T-helper 2 cell treated with Interferon-gamma antibody and Interleukin-4, amounts not matched to agents 100 ng/mL and 5 ng/mL, for 36 hours (primary cell): ENCODE results near the gene RUNX1. TPM values are rescaled to one million over a fixed set of nuclear protein-coding genes. Genes with fewer than 3 reads are reported as not detected.

Experiments
- intact Hi-C: fragments of 100-400 bp; cut with micrococcal nuclease; formaldehyde crosslinking; loops from one replicate; pipeline ENCODE4 v1.15.1; 2023
- total RNA-seq: library from RNA; stranded (reverse); gene quantifications from 2 replicates; pipeline ENCODE4 v1.2.3, GENCODE V29; 2022

The RUNX1 gene
- total RNA-seq, 1 donor from 2014 or later, result 84.3 TPM

DNA sequence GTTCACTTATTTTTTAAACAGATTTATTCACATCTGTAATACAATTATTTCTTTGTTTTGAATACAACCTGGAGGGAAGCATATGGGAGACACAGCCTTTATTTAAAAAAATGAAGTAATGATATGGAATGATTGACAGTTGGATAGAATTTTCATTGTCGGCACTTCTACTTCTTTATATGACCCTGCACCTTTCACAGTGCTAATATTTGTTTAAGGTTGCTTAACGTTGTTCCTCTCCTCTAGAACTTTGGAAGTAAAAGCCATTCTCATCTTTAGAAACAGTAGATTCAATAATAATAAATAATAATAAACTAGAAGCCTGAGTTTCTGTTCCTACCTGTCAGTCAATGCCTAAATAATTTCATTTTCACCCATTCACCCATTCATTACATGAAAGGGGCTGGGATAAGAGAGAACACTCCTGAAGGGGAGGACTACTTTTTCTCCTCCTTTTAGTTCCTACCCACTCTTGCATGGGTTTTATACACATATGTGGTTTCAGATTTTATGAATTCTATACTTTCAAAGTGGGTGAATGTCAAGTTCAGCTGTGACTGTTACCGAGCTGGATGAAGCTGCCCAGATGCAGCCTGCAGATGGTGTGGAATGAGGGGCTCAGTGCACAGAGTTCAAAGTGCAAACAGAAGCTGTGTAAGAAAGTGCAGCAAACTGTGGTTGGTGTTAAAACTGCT is 9.4 kb downstream of the RUNX1 start:
- intact Hi-C loops, result loop anchor here (10.0 kb wide), 2 partner anchors 295 to 485 kb away; no protein-coding TSS in a partner anchor

DNA sequence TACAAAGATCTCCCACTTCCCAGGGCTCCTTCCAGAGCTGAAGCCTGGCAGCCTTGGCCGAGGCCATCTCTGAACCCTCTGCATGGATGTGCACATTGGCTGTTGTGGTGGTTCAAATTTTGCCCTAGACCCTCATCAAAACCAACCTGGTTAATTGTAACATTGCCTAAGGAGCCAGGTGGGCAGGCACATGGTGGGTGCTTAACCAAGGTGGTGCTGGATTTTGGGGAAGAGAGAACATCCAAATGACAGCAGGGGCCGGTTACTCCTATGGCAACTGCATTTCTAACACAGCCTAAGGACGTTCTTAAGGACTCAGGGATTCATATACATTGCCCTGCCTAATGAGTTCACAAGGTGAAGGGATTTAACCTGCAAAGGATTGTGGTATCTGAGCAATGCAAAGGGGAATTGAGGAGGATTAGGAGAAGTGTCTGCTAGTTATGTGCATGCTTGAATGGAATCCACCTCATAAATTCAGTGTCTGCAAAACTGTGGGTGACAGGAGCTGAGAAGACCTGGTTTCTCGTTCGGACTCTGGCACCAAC is 10.3 kb downstream of the RUNX1 start:
- intact Hi-C loops, result no loop called here

DNA sequence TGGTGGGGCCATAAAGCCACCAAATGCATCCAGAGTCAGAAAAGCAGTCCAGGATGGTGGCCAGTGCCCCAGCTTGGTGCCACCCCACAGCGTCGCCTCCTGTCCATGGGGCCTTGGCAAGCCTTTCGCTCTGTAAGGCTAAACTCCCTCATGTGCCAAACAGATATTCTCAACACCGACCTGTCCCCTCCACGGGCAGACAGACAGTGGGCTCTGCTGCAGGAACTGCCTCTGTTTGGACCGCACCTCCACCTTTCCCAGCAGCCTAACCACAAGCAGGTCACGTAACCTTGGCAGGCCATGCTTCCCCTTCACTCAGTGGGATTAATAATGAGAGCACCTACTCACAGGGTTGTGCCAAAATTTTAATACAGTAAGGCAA is 11.7 kb downstream of the RUNX1 start:
- intact Hi-C loops, result loop anchor here (1.0 kb wide), 1 partner anchor 8 kb away; no protein-coding TSS in a partner anchor

DNA sequence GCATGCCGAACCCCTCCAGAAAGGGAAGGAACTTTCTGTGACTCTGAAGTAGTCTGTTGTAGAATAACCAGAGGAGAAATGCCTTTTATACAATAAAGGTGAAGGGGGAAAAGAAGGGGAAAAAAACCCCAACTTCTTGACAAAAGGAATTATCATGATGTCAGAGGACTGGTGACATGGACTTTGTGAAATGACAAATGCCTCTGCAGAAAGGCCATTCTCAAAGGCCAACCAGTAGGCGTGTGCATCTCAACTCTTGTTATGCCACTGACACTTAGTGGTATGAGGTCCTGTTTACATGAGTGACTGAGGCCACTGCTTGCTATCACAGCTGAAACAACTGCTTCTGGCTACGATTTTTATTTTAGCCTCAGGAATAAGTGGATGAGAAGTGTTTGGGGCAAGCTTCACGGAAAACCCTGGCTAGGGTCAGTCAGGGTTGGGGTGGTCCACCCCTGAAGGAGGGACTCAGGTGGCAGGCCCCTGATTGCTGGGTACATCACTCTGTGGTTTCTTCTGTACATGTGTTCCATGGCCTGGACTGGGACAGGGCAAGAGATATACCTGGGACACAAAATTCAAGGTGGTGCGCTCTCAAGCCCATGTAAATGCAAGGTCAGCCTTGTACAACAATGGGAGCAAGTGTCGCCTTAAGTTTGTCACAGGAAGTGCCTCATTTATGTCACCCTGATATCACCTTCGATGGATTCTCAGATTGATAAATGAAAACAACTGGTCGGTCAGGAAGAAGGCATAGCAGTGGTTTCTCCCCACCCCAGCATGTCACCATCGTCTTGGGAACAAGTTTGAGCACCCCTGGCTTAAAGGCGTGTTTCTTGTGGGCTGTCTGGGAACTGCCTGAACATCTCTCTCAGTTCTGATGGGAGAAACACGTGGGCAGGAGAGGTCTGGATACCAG is 12.4 kb downstream of the RUNX1 start:
- intact Hi-C loops, result loop anchor here (1.0 kb wide), 1 partner anchor 7 kb away; no protein-coding TSS in a partner anchor

DNA sequence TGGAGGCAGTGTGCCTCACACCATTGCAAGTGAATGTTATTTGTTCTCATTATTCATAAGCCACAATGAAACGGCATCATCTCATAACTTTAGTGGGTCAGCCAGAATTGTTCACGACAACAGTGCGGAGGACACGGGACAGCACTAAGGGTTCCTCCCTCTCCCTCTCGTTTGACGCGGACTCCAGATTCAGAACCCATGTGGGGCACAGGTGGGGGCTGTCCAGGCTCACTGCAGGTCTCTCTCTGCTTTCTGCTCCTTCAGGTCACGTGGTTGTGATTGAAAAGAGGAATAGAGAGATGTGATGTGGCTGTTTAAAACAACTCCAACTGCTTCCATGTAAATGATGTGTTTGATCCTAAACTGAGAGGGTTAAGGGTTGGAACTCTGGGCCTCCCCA is 13.5 kb downstream of the RUNX1 start:
- intact Hi-C loops, result no loop called here

DNA sequence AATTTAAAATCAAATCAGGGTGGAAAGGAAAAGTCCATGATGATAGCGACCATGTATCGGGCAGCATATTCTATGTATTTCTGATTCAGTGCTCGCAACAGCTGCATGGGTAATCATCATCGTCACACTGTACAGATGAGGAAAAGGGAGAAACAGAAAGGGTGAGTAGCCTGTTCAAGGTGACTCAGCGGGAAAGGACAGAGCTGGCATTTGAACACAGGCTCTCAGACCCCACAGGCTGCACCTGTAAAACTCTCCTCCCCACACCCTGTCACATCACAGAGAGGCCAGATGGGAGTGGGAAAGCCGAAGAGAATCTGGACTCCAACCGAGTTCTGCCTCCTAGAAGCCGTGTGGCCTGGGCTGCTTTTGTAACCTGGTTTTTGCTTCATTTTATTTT is 14.0 kb downstream of the RUNX1 start:
- intact Hi-C loops, result no loop called here

DNA sequence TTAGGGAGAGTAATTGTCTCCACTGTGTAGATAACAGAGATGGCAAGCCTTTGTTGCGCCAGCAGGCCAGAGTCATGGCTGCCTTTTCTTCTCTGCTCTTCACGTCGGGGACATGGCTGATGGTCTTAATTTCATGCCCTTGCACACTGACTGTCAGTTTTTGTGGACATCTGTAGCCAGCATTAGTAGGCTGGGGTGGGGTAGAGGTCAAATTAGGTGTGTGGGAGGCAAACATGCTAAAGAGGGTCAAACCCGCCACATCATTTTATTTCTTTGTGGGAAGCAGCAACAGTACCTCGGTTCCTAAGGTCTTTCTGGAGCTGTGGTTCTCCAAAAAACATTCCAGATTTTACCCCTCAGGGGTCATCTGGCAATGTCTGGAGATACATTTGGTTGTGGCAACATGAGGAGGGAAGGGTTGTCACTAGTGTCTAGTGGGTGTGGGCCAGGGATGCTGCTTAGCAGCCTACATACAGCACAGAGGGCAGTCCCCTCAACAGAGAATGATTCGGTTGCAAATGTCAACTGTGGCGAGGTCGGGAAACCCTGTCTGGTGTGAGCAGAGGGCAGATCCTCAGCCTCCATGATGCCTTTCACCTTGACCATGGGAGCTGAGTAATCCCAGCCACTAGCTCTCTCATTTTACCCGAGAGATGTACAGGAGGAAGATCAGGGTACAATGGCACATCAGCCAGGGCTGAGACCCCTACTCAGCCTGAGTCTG is 14.7 kb downstream of the RUNX1 start:
- intact Hi-C loops, result no loop called here

DNA sequence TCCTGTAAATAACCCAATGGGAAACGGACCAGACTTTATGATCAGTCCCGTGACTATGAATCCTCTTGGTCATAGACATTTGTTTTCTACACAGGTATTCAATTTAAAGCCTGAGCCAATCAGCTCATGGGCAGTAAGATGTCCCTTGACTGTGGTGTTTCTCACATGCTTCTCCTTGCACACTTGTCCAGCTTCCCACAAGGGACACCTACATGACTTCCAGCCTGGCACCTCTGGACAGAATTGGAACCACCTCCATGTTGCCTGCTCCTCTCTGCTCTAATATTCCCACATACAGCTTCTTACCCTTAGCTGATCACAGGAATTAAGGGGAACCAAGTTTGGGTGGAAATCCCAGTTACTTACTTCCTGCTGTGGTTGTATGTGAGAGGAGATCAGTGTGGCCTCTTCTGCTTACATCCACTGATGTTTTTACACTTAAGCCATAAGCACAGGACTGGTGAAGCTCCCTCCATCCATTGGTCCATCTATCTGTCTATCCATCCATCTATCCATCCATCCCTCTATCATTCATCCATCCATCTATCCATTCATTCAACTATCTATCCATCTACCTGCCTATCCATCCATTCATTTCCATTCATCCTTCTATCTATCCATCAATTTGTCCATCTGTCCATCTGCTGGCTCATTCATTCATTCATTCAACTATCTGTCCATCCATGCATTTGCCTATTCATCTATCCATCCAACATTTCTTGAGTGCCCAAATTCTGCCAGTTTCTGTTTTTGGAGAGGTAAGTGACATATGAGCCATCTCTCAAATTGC is 16.4 kb downstream of the RUNX1 start:
- intact Hi-C loops, result no loop called here

DNA sequence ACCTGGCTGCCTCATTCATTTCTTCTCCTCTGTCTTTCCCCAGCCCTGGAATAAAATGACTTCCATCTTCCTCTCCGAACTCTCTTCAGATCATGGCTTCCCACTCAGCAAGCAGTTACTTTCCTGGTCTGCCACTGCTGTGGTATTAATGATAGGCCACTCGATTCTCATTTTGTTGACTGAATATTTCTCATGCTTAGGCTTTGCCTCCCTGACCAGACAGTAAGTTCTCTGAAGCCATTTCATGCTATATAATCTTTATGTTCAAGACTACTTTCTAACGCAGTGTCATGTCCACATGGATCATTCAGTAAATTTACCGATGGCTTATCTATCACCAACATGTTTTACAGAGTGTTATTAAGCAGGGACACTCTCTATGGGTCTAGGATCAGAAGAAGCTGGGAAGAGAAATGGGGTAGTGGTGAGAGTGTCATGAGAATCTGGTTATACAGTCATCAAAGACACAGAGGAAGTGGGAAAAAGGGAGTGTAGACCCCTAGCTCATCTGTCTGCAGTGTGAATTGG is 20.6 kb downstream of the RUNX1 start:
- intact Hi-C loops, result no loop called here

DNA sequence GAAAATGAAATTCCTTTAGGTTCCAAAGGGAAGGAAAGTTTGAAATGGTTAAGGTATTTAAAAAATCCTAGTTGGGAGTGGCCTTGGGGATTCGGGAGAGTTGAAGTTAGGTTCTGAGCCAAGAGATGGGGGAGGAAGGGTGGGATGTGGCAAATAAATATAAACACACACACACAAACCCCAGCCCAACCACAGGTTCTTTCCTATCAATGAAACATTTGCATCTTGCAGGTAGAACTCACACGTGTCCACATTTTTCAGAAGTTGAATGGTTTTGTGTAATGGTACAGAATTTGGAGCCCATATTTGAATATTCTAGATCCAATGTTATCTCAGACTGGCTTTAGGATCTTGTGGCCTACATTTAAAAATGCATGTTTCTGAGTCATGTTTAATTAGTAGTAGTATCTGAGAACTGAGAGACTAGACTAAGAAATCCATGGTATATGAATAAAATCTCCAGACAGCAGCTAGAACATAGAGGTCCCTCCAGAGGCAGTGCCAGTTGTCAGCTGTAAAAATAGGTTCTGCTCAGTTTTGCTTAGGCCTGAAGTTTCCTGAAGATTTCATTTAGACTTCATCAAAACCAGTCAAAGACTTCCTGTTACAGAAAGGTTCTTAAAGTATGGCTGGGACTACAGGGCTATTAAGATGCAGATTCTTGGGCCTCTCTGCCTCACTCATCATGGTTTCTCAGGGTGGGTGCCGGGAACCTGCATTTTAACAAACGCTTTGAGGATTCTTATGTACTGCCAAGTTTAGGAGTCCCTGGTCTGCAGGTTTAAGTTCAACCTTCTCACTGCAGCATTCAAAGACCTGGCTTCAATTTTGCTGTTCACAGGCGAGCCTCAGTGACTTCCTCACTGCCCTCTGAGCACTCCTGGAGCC is 21.3 kb downstream of the RUNX1 start:
- intact Hi-C loops, result loop anchor here (1.0 to 2.0 kb wide), 3 partner anchors 20 to 53 kb away; no protein-coding TSS in a partner anchor

DNA sequence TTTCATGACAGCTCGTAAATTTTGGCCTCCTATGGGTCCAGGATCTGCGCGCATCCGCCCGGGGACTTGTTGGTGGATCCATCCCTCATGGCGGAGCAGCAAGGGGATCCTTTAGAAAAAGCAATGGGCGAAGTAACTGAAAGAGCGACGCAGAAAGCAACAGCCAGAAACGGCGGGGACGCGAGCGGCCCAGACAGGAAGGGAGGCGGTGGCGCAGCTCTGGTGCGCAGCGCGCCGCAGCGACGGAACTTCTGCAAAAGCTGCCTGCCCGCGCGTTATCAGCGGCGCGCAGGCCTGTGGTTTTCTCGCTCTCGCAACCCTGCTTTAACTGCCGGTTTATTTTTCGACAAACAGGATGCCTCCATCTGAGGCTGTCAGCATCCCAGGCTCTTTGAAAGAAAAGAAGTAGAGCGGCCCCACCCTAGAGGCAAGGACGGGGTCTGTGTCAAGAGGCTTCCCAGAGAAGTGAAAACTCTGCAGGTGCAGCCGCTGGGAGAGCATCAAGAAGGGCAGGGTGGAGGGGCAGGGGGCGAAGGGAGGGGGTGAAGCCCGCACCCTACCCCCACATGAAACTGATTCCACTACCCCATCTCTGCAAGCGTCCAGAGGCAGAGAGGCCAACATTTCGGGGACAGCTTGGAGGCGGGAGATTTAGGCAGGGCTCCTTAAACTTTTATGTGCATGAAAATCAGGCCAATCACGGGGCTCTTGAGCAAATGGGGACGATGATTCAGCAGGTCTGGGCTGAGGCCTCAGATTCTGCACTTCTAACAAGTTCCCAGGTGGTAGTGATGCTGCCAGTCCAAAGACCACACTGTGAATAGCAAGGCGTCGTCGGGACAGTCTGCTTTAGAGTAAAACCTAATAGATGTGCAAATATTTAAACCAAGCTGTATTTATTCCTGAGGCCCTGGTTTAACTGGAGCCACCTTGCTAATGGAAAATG is 22.2 kb downstream of the RUNX1 start:
- intact Hi-C loops, result loop anchor here (1.0 to 2.0 kb wide), 7 partner anchors 18 to 200 kb away; no protein-coding TSS in a partner anchor

DNA sequence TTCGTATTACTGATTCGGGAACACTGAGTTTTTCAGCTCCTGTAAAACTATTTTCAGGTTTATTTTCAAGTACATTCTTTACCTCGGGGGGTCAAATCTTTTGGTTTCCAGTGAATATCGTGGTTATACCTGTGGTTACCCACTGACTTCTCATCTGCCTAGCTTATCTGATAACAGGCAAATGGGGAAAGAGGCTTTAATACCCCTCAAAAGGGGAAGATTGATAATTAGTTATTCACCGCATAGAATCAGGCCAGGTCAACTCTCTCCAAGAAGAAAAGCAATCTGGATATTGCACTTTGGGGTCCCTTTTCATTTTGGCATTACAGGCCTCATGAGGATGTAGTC is 23.0 kb downstream of the RUNX1 start:
- intact Hi-C loops, result loop anchor here (1.0 to 2.0 kb wide), 5 partner anchors 19 to 201 kb away; no protein-coding TSS in a partner anchor

DNA sequence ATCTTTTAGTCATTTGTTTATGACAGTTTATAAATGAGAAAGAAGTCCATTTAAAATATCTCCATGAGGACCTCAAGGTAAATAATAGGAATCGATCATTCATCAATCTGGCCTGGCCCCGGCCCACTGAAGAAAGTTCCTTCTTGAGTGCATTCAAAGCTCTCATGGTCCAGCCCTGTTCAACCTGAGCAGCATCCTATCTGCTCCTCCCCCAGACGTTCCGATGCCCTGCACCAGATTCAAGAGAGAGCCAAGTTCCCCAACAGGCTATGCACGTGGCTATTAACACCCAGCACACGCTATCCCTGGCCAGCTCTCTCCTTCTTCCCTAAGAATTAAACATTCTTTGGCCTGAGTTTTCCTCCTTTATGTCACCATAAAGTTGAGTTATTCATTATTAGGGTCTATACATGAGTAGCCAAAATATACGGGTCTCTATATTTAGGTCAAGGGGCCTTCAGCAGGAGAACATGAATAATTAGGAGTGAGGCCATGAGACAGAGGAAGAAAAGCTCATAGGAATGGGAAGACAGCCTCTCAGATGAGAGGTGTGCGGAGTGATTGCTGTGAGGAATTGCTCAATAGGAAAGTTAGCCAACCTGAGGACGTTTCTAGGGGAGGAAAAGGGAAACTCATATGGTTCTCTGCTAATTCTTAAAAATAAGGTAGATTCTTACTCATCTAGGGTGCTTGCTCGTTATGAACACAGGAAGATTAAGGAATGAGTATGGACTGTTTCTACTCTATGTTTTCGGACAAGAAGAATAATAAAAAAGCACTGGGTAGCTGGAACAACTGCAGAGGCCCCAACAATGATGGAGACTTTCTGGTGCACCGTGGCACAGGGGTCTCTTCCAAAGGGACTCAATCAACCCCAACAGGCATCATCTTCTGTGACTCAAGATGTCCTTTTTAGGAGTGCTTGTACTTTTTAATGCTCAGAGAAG is 23.6 kb downstream of the RUNX1 start:
- intact Hi-C loops, result loop anchor here (1.0 to 2.0 kb wide), 5 partner anchors 20 to 202 kb away; no protein-coding TSS in a partner anchor

DNA sequence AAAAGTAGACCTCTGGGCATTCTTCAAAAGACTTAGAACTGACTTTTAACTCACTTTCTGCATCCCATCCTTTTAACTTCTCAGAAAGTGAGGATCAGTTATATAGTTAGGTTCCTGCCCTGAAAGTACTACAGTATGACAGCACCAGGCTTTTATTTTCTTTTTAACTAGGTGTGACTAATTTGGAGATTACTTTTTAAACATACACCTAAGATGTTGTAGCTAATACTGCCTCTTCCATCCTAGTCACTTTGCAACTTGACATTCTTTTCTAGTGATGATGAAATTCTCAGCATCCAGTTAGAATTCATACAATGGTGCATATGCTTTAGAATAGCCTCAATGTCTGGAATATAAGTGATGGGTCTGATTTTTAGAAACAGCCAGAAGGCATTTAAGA is 24.6 kb downstream of the RUNX1 start:
- intact Hi-C loops, result no loop called here

DNA sequence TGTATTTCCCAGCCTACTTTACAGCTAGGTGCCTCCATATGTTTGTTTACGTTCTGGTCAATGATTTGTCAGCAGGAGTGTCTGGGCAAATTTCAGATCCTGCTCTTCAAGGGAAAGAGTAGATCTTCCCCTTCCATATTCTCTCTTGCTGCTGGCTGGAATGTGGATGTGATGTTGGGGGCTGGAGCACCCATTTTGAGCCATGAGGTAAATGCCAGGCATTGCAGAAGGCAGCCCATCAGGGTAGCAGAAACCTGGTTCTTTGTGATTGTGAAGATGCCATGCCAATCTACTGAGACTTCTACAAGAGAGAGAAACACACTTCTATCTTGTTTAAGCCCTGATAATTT is 25.1 kb downstream of the RUNX1 start:
- intact Hi-C loops, result no loop called here

DNA sequence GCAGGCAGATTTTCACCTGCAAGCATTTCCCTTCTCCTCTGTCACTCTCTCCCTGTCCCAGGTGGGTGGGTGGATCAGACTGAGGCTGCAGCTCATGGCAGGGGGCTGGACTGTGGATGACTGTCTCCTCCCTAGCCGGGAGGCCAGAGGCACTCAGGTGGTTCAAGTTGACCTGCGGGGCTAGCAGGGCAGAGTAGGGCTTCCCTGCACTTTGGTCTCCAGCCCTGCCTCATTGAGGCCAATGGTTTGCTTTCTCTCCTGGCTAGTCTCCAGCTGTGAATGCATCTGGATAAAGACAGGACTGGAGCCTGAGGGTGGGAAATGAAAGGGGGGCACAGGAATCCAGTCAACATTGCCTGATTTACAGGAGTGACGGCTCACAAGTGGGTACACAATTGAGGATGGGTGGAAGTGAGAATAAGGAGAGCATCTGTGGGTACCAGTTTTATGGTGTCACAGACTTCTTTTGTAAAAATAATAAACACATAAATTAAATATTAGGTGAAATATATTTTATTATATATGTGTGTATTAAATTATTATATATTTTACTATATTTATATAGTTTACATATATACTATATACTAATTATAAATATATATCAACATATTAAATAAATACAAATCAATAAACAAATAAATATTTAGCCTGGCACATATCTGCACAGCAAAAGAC is 25.6 kb downstream of the RUNX1 start:
- intact Hi-C loops, result no loop called here
